ENCODE measurements around the gene GTPBP2. TPM values are rescaled to one million over a fixed set of nuclear protein-coding genes. Genes with fewer than 3 reads are reported as not detected.
A peak's percentile ranks its signal among the peaks of the same experiment; 100 is the strongest.
"Not testable (repeated sequence)": the region's sequence is repeated elsewhere in the genome, so short reads cannot be mapped to it uniquely, and the experiment has no call there.

Gene GTPBP2
- total and polyA plus RNA-seq, 4 donors: 22.9 to 62.8 (median 61.4) TPM

DNA sequence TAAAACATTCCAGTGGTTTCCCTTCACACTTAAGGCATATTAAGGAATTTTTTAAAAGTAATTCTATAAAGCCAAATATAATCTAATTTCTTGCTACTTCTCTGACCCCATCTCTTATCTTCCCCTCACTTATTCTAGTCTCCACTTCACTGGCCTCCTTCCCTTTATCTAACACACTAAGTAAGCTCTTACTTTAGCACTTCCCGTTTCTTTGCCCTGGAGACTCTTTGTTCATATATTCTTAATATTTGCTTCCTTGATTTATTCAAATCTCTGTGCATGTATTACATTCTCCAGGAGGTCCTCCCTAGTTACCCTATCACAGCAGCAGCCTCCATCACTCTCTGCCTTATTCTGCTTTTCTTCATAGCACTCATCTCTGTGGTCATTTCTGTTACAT, 20.3 kb downstream of the GTPBP2 start:
- Histone ChIP-seq H3K4me3 (ENCODE audit: low read length in 2 of 2) (no peak overlapping the region), H3K27me3 (ENCODE audit: control insufficient read depth in 1 of 2, insufficient read depth in 2 of 2, low read length in 1 of 2) (no peaks in the 10 kb centered on the region), H3K9me3 (ENCODE audit: control insufficient read depth, low read length) (no peaks in the 10 kb centered on the region), H3K36me3 (ENCODE audit: control insufficient read depth in 1 of 2, insufficient read depth in 2 of 2, low read length in 1 of 2) (peaks cover 0 to 3% of the 10 kb centered on the region in 2 donors), H3K4me1 (ENCODE audit: control insufficient read depth in 1 of 2, insufficient read depth in 2 of 2, low read length in 2 of 2) (no peaks in the 10 kb centered on the region), H3K27ac (ENCODE audit: low read depth in 1 of 2, low read length in 2 of 2) (no peak overlapping the region)
- WGBS, 2 donors: 69 to 71% methylated on average over 1 of the region's 1 CpG
- intact Hi-C loops (cut with DNase I): loop anchor here in 1 of 2 donors (5.0 kb wide), 1 partner anchor 473 kb away; no protein-coding TSS in a partner anchor
- no peak for DNase-seq
- no peak for ATAC-seq (ENCODE audit: low FRiP score)

DNA sequence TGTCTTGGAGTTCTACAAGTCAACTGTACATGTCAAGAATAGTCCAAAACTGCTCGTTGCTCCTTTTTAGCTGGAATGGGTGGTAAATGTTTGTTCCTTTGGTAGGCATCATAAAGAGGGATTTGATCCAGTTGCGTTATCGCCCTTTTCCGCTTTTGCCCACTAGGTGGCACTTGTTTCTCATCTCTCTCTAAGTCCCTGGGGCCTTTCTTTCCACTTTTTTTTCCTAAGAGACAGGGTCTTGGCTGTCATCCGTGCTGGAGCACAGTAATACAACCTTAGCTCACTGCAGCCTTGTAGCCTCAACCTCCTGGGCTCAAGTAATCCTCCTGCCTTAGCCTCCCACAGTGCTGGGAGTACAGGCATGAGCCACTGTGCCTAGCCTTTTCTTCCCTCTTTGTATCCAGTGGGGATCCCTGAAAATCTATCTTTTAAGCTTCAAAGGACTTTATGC, 20.7 kb downstream of the GTPBP2 start:
- Histone ChIP-seq H3K4me1 (ENCODE audit: control insufficient read depth in 1 of 2, insufficient read depth in 2 of 2, low read length in 2 of 2) (no peaks in the 10 kb centered on the region), H3K4me3 (ENCODE audit: low read length in 2 of 2) (no peak overlapping the region), H3K36me3 (ENCODE audit: control insufficient read depth in 1 of 2, insufficient read depth in 2 of 2, low read length in 1 of 2) (peaks cover 0 to 2% of the 10 kb centered on the region in 2 donors), H3K27me3 (ENCODE audit: control insufficient read depth in 1 of 2, insufficient read depth in 2 of 2, low read length in 1 of 2) (no peaks in the 10 kb centered on the region), H3K27ac (ENCODE audit: low read depth in 1 of 2, low read length in 2 of 2) (no peak overlapping the region), H3K9me3 (ENCODE audit: control insufficient read depth, low read length) (no peaks in the 10 kb centered on the region)
- DNase-seq: peak in 1 of 2 donors; percentile 68
- WGBS, 2 donors: 2% methylated on average over 5 of the region's 5 CpGs
- peak; percentile 62 for ATAC-seq (ENCODE audit: low FRiP score)
- intact Hi-C loops (cut with DNase I): loop anchor here in 1 of 2 donors (5.0 kb wide), 1 partner anchor 474 kb away; no protein-coding TSS in a partner anchor

DNA sequence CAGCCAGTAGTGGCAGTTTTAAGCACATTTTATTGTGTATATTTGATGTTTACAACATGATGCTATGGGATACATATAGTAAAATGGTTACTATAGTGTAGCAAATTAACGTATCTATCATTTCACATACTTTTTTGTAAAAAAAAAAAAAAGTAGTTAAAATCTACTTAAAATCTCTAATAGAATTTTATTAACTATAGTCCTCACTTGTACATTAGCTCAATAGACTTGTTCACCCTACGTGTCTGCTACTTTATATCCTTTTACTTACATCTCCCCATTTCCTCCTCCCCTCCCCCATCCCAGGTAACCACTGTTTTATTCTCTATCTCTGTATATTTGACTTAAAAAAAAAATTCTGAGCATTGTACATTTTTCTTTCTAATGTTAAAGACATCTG, 23.0 kb downstream of the GTPBP2 start:
- peaks cover 0 to 3% of the 10 kb centered on the region in 2 donors for H3K36me3 ChIP-seq (ENCODE audit: control insufficient read depth in 1 of 2, insufficient read depth in 2 of 2, low read length in 1 of 2)

DNA sequence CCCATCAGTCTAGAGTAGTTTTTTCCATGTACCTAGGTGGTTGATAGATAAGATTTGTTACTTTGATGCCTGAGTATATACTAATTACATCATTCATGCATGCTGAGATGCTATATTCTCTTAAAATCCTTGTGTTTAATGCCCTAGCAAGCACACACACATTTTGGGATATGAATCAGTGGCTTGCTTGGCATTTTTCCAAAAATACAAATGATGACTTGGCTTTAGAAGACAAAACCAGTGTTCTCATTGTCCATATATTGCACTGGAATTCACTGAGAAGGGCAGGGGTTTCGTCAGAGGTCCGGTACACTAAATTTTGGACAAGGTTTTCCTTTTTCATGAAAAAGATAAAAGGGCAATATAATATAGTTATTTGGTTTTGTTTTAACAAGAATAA, 24.9 kb downstream of the GTPBP2 start:
- Histone ChIP-seq H3K9me3 (ENCODE audit: control insufficient read depth, low read length) (no peaks in the 10 kb centered on the region), H3K36me3 (ENCODE audit: control insufficient read depth in 1 of 2, insufficient read depth in 2 of 2, low read length in 1 of 2) (peaks cover 0 to 3% of the 10 kb centered on the region in 2 donors), H3K27me3 (ENCODE audit: control insufficient read depth in 1 of 2, insufficient read depth in 2 of 2, low read length in 1 of 2) (no peaks in the 10 kb centered on the region), H3K4me1 (ENCODE audit: control insufficient read depth in 1 of 2, insufficient read depth in 2 of 2, low read length in 2 of 2) (no peaks in the 10 kb centered on the region), H3K27ac (ENCODE audit: low read depth in 1 of 2, low read length in 2 of 2) (no peak overlapping the region), H3K4me3 (ENCODE audit: low read length in 2 of 2) (no peak overlapping the region)
- DNase-seq (no peak), ATAC-seq (ENCODE audit: low FRiP score) (no peak)
- 91 to 93% methylated on average over 2 of the region's 2 CpGs for WGBS, 2 donors
- intact Hi-C loops (cut with DNase I): no loop called here

More for the DNA sequence above, 23.0 kb downstream of the GTPBP2 start:
- WGBS, 2 donors: 85 to 91% methylated on average over 2 of the region's 2 CpGs
- ATAC-seq (ENCODE audit: low FRiP score): no peak
- H3K27ac ChIP-seq (ENCODE audit: low read depth in 1 of 2, low read length in 2 of 2): no peak overlapping the region
- no peak overlapping the region for H3K4me3 ChIP-seq (ENCODE audit: low read length in 2 of 2)
- no peaks in the 10 kb centered on the region for H3K9me3 ChIP-seq (ENCODE audit: control insufficient read depth, low read length)
- no peak for DNase-seq
- no peaks in the 10 kb centered on the region for H3K27me3 ChIP-seq (ENCODE audit: control insufficient read depth in 1 of 2, insufficient read depth in 2 of 2, low read length in 1 of 2)
- H3K4me1 ChIP-seq (ENCODE audit: control insufficient read depth in 1 of 2, insufficient read depth in 2 of 2, low read length in 2 of 2): no peaks in the 10 kb centered on the region
- intact Hi-C loops (cut with DNase I): loop anchor here in 1 of 2 donors (5.0 kb wide), 1 partner anchor 476 kb away; no protein-coding TSS in a partner anchor

DNA sequence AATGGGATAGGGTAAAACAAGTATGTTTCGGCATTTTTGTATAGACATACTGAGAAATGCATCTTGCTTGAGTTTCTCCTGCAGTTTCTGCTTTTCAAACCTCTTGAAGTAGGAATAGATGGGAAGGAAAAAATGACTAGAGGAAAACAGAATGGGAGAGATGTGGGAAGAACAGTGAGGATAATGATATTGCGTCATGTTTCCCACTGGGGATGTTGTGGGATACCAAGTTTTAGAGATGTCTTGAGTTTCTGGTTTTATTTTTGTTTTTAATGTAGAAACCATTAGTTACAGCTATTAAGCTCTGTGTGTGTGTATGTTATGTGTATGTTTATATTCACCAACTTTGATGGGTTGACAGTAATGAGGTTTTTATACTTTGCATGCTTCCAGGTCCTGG, 28.5 kb downstream of the GTPBP2 start:
- Histone ChIP-seq H3K27ac (ENCODE audit: low read depth in 1 of 2, low read length in 2 of 2) (no peak overlapping the region), H3K4me3 (ENCODE audit: low read length in 2 of 2) (no peak overlapping the region), H3K4me1 (ENCODE audit: control insufficient read depth in 1 of 2, insufficient read depth in 2 of 2, low read length in 2 of 2) (no peaks in the 10 kb centered on the region), H3K36me3 (ENCODE audit: control insufficient read depth in 1 of 2, insufficient read depth in 2 of 2, low read length in 1 of 2) (peaks cover 0 to 3% of the 10 kb centered on the region in 2 donors), H3K27me3 (ENCODE audit: control insufficient read depth in 1 of 2, insufficient read depth in 2 of 2, low read length in 1 of 2) (no peaks in the 10 kb centered on the region), H3K9me3 (ENCODE audit: control insufficient read depth, low read length) (no peaks in the 10 kb centered on the region)
- no peak for DNase-seq
- intact Hi-C loops (cut with DNase I): no loop called here
- WGBS, 2 donors: 96 to 100% methylated on average over 2 of the region's 2 CpGs
- no peak for ATAC-seq (ENCODE audit: low FRiP score)

DNA sequence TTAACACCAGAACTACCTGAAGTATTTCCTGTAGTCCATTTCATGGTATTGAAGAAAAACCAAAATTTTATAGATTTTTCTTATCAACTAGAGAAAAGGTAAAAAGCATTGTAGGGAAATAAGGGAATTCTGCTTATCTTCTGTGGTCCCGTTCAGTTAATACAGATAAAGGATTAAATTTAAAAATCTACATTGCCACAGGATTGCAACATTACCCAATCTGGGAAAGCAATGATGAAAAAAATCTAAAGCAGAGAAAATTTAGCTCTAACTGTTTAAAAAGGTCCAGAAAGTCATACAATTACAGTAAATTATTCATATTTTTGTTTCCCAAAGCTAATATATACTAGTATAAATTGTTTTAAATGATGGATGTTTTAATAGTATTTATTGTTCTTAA, 35.1 kb downstream of the GTPBP2 start:
- H3K36me3 ChIP-seq (ENCODE audit: control insufficient read depth in 1 of 2, insufficient read depth in 2 of 2, low read length in 1 of 2): no peaks in the 10 kb centered on the region
- DNase-seq (no peak), ATAC-seq (ENCODE audit: low FRiP score) (no peak)
- H3K4me1 ChIP-seq (ENCODE audit: control insufficient read depth in 1 of 2, insufficient read depth in 2 of 2, low read length in 2 of 2): no peaks in the 10 kb centered on the region
- WGBS, 2 donors: 57 to 68% methylated on average over 1 of the region's 1 CpG
- H3K27ac ChIP-seq (ENCODE audit: low read depth in 1 of 2, low read length in 2 of 2): no peak overlapping the region
- H3K9me3 ChIP-seq (ENCODE audit: control insufficient read depth, low read length): no peaks in the 10 kb centered on the region
- no peaks in the 10 kb centered on the region for H3K27me3 ChIP-seq (ENCODE audit: control insufficient read depth in 1 of 2, insufficient read depth in 2 of 2, low read length in 1 of 2)
- no peak overlapping the region for H3K4me3 ChIP-seq (ENCODE audit: low read length in 2 of 2)
- intact Hi-C loops (cut with DNase I): no loop called here

DNA sequence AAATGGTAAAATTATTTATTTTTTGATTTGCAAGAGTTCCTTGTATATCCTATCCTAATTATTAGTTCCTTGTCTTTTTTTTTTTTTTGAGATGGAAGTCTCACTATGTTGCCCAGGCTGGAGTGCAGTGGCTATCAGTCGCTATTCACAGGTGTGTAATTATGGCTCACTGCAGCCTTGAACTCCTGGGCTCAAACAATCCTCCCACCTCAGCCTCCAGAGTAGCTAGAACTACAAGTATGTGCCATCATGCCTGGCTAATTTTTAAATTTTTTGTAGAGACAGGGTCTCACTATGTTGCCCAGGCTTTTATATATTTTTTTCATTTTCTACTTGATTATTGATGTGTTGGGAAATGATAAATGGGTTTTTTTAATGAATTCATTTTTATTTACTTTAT, 39.5 kb downstream of the GTPBP2 start:
- H3K4me3 ChIP-seq (ENCODE audit: low read length in 2 of 2); H3K27me3 ChIP-seq (ENCODE audit: control insufficient read depth in 1 of 2, insufficient read depth in 2 of 2, low read length in 1 of 2); DNase-seq; H3K9me3 ChIP-seq (ENCODE audit: control insufficient read depth, low read length); H3K36me3 ChIP-seq (ENCODE audit: control insufficient read depth in 1 of 2, insufficient read depth in 2 of 2, low read length in 1 of 2); H3K27ac ChIP-seq (ENCODE audit: low read depth in 1 of 2, low read length in 2 of 2); intact Hi-C loops (cut with DNase I); ATAC-seq (ENCODE audit: low FRiP score); H3K4me1 ChIP-seq (ENCODE audit: control insufficient read depth in 1 of 2, insufficient read depth in 2 of 2, low read length in 2 of 2): not testable (repeated sequence)
- 98 to 100% methylated on average over 1 of the region's 1 CpG for WGBS, 2 donors

DNA sequence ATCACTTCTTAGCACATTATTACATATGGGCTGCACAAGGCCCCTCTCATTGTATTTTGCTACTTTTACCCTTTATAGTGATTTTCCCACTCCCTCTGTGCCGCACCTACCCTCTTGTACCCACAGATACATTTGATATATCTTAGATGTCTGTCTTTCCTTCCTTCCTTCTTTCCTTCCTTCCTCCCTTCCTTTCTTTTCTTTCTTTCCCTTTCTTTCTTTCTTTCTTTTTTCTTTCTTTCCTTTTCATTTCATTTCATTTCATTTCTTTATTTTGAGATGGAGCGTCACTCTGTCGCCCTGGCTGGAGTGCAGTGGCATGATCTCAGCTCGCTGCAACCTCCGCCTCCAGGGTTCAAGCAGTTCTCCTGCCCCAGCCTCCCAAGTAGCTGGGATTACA, 40.9 kb downstream of the GTPBP2 start:
- no peaks in the 10 kb centered on the region for H3K4me1 ChIP-seq (ENCODE audit: control insufficient read depth in 1 of 2, insufficient read depth in 2 of 2, low read length in 2 of 2)
- WGBS, 2 donors: 96 to 99% methylated on average over 5 of the region's 5 CpGs
- H3K27me3 ChIP-seq (ENCODE audit: control insufficient read depth in 1 of 2, insufficient read depth in 2 of 2, low read length in 1 of 2): no peaks in the 10 kb centered on the region
- no peak for ATAC-seq (ENCODE audit: low FRiP score)
- no peak overlapping the region for H3K4me3 ChIP-seq (ENCODE audit: low read length in 2 of 2)
- H3K36me3 ChIP-seq (ENCODE audit: control insufficient read depth in 1 of 2, insufficient read depth in 2 of 2, low read length in 1 of 2): peaks cover 0 to 5% of the 10 kb centered on the region in 2 donors
- no peak overlapping the region for H3K27ac ChIP-seq (ENCODE audit: low read depth in 1 of 2, low read length in 2 of 2)
- no peaks in the 10 kb centered on the region for H3K9me3 ChIP-seq (ENCODE audit: control insufficient read depth, low read length)
- intact Hi-C loops (cut with DNase I): no loop called here
- no peak for DNase-seq

DNA sequence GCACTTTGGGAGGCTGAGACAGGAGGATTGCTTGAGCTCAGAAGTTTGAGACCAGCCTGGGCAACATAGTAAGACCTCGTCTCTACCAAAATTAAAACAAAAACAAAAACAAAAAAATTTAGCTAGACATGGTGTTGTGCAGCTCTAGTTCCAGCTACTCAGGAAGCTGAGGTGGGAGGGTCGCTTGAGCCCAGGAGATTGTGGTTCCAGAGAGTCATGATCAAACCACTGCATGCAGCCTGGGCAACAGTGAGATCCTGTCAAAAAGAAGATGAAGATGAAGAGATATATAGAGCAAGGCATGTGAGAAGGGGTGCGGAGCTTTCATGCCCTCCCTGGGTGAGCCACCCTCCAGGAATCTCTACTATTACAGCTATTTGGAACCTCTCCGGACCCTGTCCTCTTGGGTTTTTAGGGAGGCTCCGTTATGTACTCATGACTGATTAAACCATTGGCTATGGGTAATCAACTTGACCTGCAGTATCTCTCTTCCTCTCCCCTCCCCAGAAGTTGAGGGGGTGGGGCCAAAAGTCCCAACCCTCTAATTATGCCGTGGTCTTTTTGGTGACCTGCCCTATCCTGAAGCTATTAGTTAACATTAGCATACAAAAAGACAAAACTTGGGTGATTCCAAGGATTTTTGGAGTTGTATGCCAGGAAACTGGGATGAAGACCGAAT, 44.0 kb downstream of the GTPBP2 start:
- H3K4me3 ChIP-seq (ENCODE audit: low read length in 2 of 2): no peak overlapping the region
- no peaks in the 10 kb centered on the region for H3K9me3 ChIP-seq (ENCODE audit: control insufficient read depth, low read length)
- ATAC-seq (ENCODE audit: low FRiP score) (no peak), DNase-seq (no peak)
- no peaks in the 10 kb centered on the region for H3K27me3 ChIP-seq (ENCODE audit: control insufficient read depth in 1 of 2, insufficient read depth in 2 of 2, low read length in 1 of 2)
- H3K36me3 ChIP-seq (ENCODE audit: control insufficient read depth in 1 of 2, insufficient read depth in 2 of 2, low read length in 1 of 2): peaks cover 0 to 7% of the 10 kb centered on the region in 2 donors
- 88 to 91% methylated on average over 7 of the region's 7 CpGs for WGBS, 2 donors
- no peak overlapping the region for H3K27ac ChIP-seq (ENCODE audit: low read depth in 1 of 2, low read length in 2 of 2)
- intact Hi-C loops (cut with DNase I): no loop called here
- H3K4me1 ChIP-seq (ENCODE audit: control insufficient read depth in 1 of 2, insufficient read depth in 2 of 2, low read length in 2 of 2): no peaks in the 10 kb centered on the region

Measured in aorta (tissue), 5 donors.